Measurements from ENCODE around the gene RMC1. TPM values are rescaled to one million over a fixed set of nuclear protein-coding genes. Genes with fewer than 3 reads are reported as not detected.

RMC1 gene
- polyA plus RNA-seq, 4 donors: 9.5 to 96.4 (median 44.1) TPM

- Histone ChIP-seq H3K4me3 (ENCODE audit: low read depth in 1 of 3, low read length in 3 of 3) (no peak overlapping the region), H3K27ac (ENCODE audit: low read depth in 1 of 3, low read length in 2 of 3) (no peak overlapping the region), H3K4me1 (ENCODE audit: control insufficient read depth in 3 of 3, insufficient read depth in 2 of 3, low read depth in 1 of 3, low read length in 2 of 3) (peaks cover 0 to 8% (median 0%) of the 10 kb centered on the region in 3 donors), H3K36me3 (ENCODE audit: control insufficient read depth in 3 of 3, insufficient read depth in 2 of 3, low read depth in 1 of 3, low read length in 3 of 3) (peaks cover 4 to 35% (median 24%) of the 10 kb centered on the region in 3 donors), H3K9me3 (ENCODE audit: control insufficient read depth in 2 of 2, insufficient read depth in 1 of 2, low read depth in 1 of 2, low read length in 1 of 2) (no peaks in the 10 kb centered on the region), H3K27me3 (ENCODE audit: control insufficient read depth in 3 of 3, insufficient read depth in 3 of 3, low read length in 3 of 3) (no peaks in the 10 kb centered on the region)
- DNase-seq: no peak
- WGBS, 3 donors: 90 to 97% (median 96%) methylated on average over 2 of the region's 2 CpGs
- no peak for FAIRE-seq
These were observed 60.2 kb downstream of the RMC1 start for GRCh38 chr18:23563377-23564043.

- Histone ChIP-seq H3K4me1 (ENCODE audit: control insufficient read depth in 3 of 3, insufficient read depth in 2 of 3, low read depth in 1 of 3, low read length in 2 of 3) (peaks cover 0 to 23% (median 0%) of the 10 kb centered on the region in 3 donors), H3K27me3 (ENCODE audit: control insufficient read depth in 3 of 3, insufficient read depth in 3 of 3, low read length in 3 of 3) (no peaks in the 10 kb centered on the region), H3K9me3 (ENCODE audit: control insufficient read depth in 2 of 2, insufficient read depth in 1 of 2, low read depth in 1 of 2, low read length in 1 of 2) (no peaks in the 10 kb centered on the region), H3K27ac (ENCODE audit: low read depth in 1 of 3, low read length in 2 of 3) (peak overlapping the region in 1 of 3 donors; percentile 4), H3K36me3 (ENCODE audit: control insufficient read depth in 3 of 3, insufficient read depth in 2 of 3, low read depth in 1 of 3, low read length in 3 of 3) (peaks cover 4 to 29% (median 28%) of the 10 kb centered on the region in 3 donors), H3K4me3 (ENCODE audit: low read depth in 1 of 3, low read length in 3 of 3) (no peak overlapping the region)
- FAIRE-seq: no peak
- 59 to 70% (median 66%) methylated on average over 3 of the region's 3 CpGs for WGBS, 3 donors
- peak in 1 of 2 donors; percentile 24 for DNase-seq
These were observed 62.7 kb downstream of the RMC1 start for GRCh38 chr18:23565916-23566547.

- FAIRE-seq (no peak), DNase-seq (no peak)
- H3K27me3 ChIP-seq (ENCODE audit: control insufficient read depth in 3 of 3, insufficient read depth in 3 of 3, low read length in 3 of 3): no peaks in the 10 kb centered on the region
- peaks cover 4 to 32% (median 28%) of the 10 kb centered on the region in 3 donors for H3K36me3 ChIP-seq (ENCODE audit: control insufficient read depth in 3 of 3, insufficient read depth in 2 of 3, low read depth in 1 of 3, low read length in 3 of 3)
- 93 to 96% (median 93%) methylated on average over 3 of the region's 3 CpGs for WGBS, 3 donors
- peak overlapping the region in 1 of 3 donors; percentile 51 for H3K27ac ChIP-seq (ENCODE audit: low read depth in 1 of 3, low read length in 2 of 3)
- H3K4me3 ChIP-seq (ENCODE audit: low read depth in 1 of 3, low read length in 3 of 3): no peak overlapping the region
- H3K9me3 ChIP-seq (ENCODE audit: control insufficient read depth in 2 of 2, insufficient read depth in 1 of 2, low read depth in 1 of 2, low read length in 1 of 2): no peaks in the 10 kb centered on the region
- H3K4me1 ChIP-seq (ENCODE audit: control insufficient read depth in 3 of 3, insufficient read depth in 2 of 3, low read depth in 1 of 3, low read length in 2 of 3): peaks cover 0 to 25% (median 0%) of the 10 kb centered on the region in 3 donors
These were observed 64.4 kb downstream of the RMC1 start for GRCh38 chr18:23567671-23568070.

- Histone ChIP-seq H3K27ac (ENCODE audit: low read depth in 1 of 3, low read length in 2 of 3) (peak overlapping the region in 1 of 3 donors; percentile 51), H3K36me3 (ENCODE audit: control insufficient read depth in 3 of 3, insufficient read depth in 2 of 3, low read depth in 1 of 3, low read length in 3 of 3) (peaks cover 6 to 29% (median 28%) of the 10 kb centered on the region in 3 donors), H3K9me3 (ENCODE audit: control insufficient read depth in 2 of 2, insufficient read depth in 1 of 2, low read depth in 1 of 2, low read length in 1 of 2) (no peaks in the 10 kb centered on the region), H3K27me3 (ENCODE audit: control insufficient read depth in 3 of 3, insufficient read depth in 3 of 3, low read length in 3 of 3) (no peaks in the 10 kb centered on the region), H3K4me1 (ENCODE audit: control insufficient read depth in 3 of 3, insufficient read depth in 2 of 3, low read depth in 1 of 3, low read length in 2 of 3) (peaks cover 0 to 28% (median 0%) of the 10 kb centered on the region in 3 donors), H3K4me3 (ENCODE audit: low read depth in 1 of 3, low read length in 3 of 3) (no peak overlapping the region)
- WGBS, 3 donors: 77 to 78% (median 77%) methylated on average over 7 of the region's 7 CpGs
- FAIRE-seq (no peak), DNase-seq (peak in 1 of 2 donors; percentile 58)
These were observed 65.2 kb downstream of the RMC1 start for GRCh38 chr18:23568281-23569138.

- H3K4me1 ChIP-seq (ENCODE audit: control insufficient read depth in 3 of 3, insufficient read depth in 2 of 3, low read depth in 1 of 3, low read length in 2 of 3): peaks cover 0 to 33% (median 5%) of the 10 kb centered on the region in 3 donors
- no peak for FAIRE-seq
- WGBS, 3 donors: 66 to 86% (median 75%) methylated on average over 5 of the region's 5 CpGs
- DNase-seq: peak; percentile 53 to 68
- no peaks in the 10 kb centered on the region for H3K27me3 ChIP-seq (ENCODE audit: control insufficient read depth in 3 of 3, insufficient read depth in 3 of 3, low read length in 3 of 3)
- no peaks in the 10 kb centered on the region for H3K9me3 ChIP-seq (ENCODE audit: control insufficient read depth in 2 of 2, insufficient read depth in 1 of 2, low read depth in 1 of 2, low read length in 1 of 2)
- H3K27ac ChIP-seq (ENCODE audit: low read depth in 1 of 3, low read length in 2 of 3): peak overlapping the region in 1 of 3 donors; percentile 15
- peaks cover 6 to 28% (median 28%) of the 10 kb centered on the region in 3 donors for H3K36me3 ChIP-seq (ENCODE audit: control insufficient read depth in 3 of 3, insufficient read depth in 2 of 3, low read depth in 1 of 3, low read length in 3 of 3)
- H3K4me3 ChIP-seq (ENCODE audit: low read depth in 1 of 3, low read length in 3 of 3): no peak overlapping the region
These were observed 66.2 kb downstream of the RMC1 start for GRCh38 chr18:23569299-23570063.

GRCh38 chr18:23570912-23571504, 67.7 kb downstream of the RMC1 start:
- no peaks in the 10 kb centered on the region for H3K9me3 ChIP-seq (ENCODE audit: control insufficient read depth in 2 of 2, insufficient read depth in 1 of 2, low read depth in 1 of 2, low read length in 1 of 2)
- 61 to 96% (median 82%) methylated on average over 3 of the region's 3 CpGs for WGBS, 3 donors
- H3K27me3 ChIP-seq (ENCODE audit: control insufficient read depth in 3 of 3, insufficient read depth in 3 of 3, low read length in 3 of 3): no peaks in the 10 kb centered on the region
- FAIRE-seq (no peak), DNase-seq (no peak)
- peaks cover 6 to 30% (median 30%) of the 10 kb centered on the region in 3 donors for H3K36me3 ChIP-seq (ENCODE audit: control insufficient read depth in 3 of 3, insufficient read depth in 2 of 3, low read depth in 1 of 3, low read length in 3 of 3)
- peak overlapping the region in 1 of 3 donors; percentile 41 for H3K27ac ChIP-seq (ENCODE audit: low read depth in 1 of 3, low read length in 2 of 3)
- peaks cover 0 to 33% (median 5%) of the 10 kb centered on the region in 3 donors for H3K4me1 ChIP-seq (ENCODE audit: control insufficient read depth in 3 of 3, insufficient read depth in 2 of 3, low read depth in 1 of 3, low read length in 2 of 3)
- H3K4me3 ChIP-seq (ENCODE audit: low read depth in 1 of 3, low read length in 3 of 3): no peak overlapping the region

- 72 to 89% (median 85%) methylated on average over 2 of the region's 2 CpGs for WGBS, 3 donors
- FAIRE-seq: no peak
These were observed 68.7 kb downstream of the RMC1 start for GRCh38 chr18:23572012-23572411.

More at GRCh38 chr18:23572012-23572411, 68.7 kb downstream of the RMC1 start:
- Histone ChIP-seq H3K4me3 (ENCODE audit: low read depth in 1 of 3, low read length in 3 of 3) (no peak overlapping the region), H3K9me3 (ENCODE audit: control insufficient read depth in 2 of 2, insufficient read depth in 1 of 2, low read depth in 1 of 2, low read length in 1 of 2) (no peaks in the 10 kb centered on the region), H3K27ac (ENCODE audit: low read depth in 1 of 3, low read length in 2 of 3) (no peak overlapping the region), H3K36me3 (ENCODE audit: control insufficient read depth in 3 of 3, insufficient read depth in 2 of 3, low read depth in 1 of 3, low read length in 3 of 3) (peaks cover 6 to 30% (median 23%) of the 10 kb centered on the region in 3 donors), H3K4me1 (ENCODE audit: control insufficient read depth in 3 of 3, insufficient read depth in 2 of 3, low read depth in 1 of 3, low read length in 2 of 3) (peaks cover 0 to 29% (median 5%) of the 10 kb centered on the region in 3 donors), H3K27me3 (ENCODE audit: control insufficient read depth in 3 of 3, insufficient read depth in 3 of 3, low read length in 3 of 3) (no peaks in the 10 kb centered on the region)
- no peak for DNase-seq
